ENCODE data around the gene SMAGP. TPM values are rescaled to one million over a fixed set of nuclear protein-coding genes. Genes with fewer than 3 reads are reported as not detected.
A peak's percentile ranks its signal among the peaks of the same experiment; 100 is the strongest.

SMAGP gene
- total RNA-seq, 6 experiments from 2014 or later: 30.0 to 43.5 (median 32.5) TPM

- H3K4me3 Mint-ChIP-seq: no peak overlapping the region
- DNase-seq: no peak
- no peaks in the 10 kb centered on the region for H3K9me3 Mint-ChIP-seq
- TF ChIP-seq CTCF (IDR thresholded peaks at IDR 0.05): no peak
- peak overlapping the region; percentile 4; the same call in 1 of the 2 replicates for H3K27ac Mint-ChIP-seq
- H3K4me1 Mint-ChIP-seq (ENCODE audit: low read depth): peaks cover 72% of the 10 kb centered on the region
- peaks cover 52% of the 10 kb centered on the region for H3K36me3 Mint-ChIP-seq (ENCODE audit: low read depth)
- H3K27me3 Mint-ChIP-seq (ENCODE audit: insufficient read depth): no peaks in the 10 kb centered on the region; the same call in none of the 2 replicates
Observed at GRCh38 chr12:51242876-51243275, 27.3 kb downstream of the SMAGP start.

GRCh38 chr12:51242120-51242519 is 28.1 kb downstream of the SMAGP start:
- H3K27me3 Mint-ChIP-seq (ENCODE audit: insufficient read depth): no peaks in the 10 kb centered on the region; the same call in none of the 2 replicates
- H3K4me3 Mint-ChIP-seq: no peak overlapping the region
- TF ChIP-seq CTCF (IDR thresholded peaks at IDR 0.05): no peak
- no peak for DNase-seq
- H3K36me3 Mint-ChIP-seq (ENCODE audit: low read depth): peaks cover 52% of the 10 kb centered on the region
- peaks cover 66% of the 10 kb centered on the region for H3K4me1 Mint-ChIP-seq (ENCODE audit: low read depth)
- no peaks in the 10 kb centered on the region for H3K9me3 Mint-ChIP-seq
- H3K27ac Mint-ChIP-seq: 0 out of 2 replicates have a peak overlapping the region, but pooled peaks have one; percentile 31

GRCh38 chr12:51240971-51241370 is 29.2 kb downstream of the SMAGP start:
- peak overlapping the region; percentile 85 for H3K27ac Mint-ChIP-seq
- no peaks in the 10 kb centered on the region; the same call in none of the 2 replicates for H3K27me3 Mint-ChIP-seq (ENCODE audit: insufficient read depth)
- TF ChIP-seq CTCF (IDR thresholded peaks at IDR 0.05): no peak
- H3K9me3 Mint-ChIP-seq: no peaks in the 10 kb centered on the region
- H3K4me3 Mint-ChIP-seq: peak overlapping the region; percentile 58
- H3K4me1 Mint-ChIP-seq (ENCODE audit: low read depth): peaks cover 54% of the 10 kb centered on the region
- H3K36me3 Mint-ChIP-seq (ENCODE audit: low read depth): peaks cover 46% of the 10 kb centered on the region
- DNase-seq: peak; percentile 28

GRCh38 chr12:51238510-51239334 is 31.5 kb downstream of the SMAGP start, which contains the start of gene DAZAP2:
Gene DAZAP2, plus strand, starts transcription at chr12:51238826. Its CDS starts 82 bp downstream, at chr12:51238908.
- no peaks in the 10 kb centered on the region; the same call in none of the 2 replicates for H3K27me3 Mint-ChIP-seq (ENCODE audit: insufficient read depth)
- peak within 1 kb of the TSS; percentile 99 for H3K27ac Mint-ChIP-seq
- H3K4me3 Mint-ChIP-seq: peak within 1 kb of the TSS; percentile 94
- DNase-seq: peak; percentile 91
- peaks cover 28% of the 10 kb centered on the region for H3K36me3 Mint-ChIP-seq (ENCODE audit: low read depth)
- peaks cover 36% of the 10 kb centered on the region for H3K4me1 Mint-ChIP-seq (ENCODE audit: low read depth)
- no peaks in the 10 kb centered on the region for H3K9me3 Mint-ChIP-seq
- TF ChIP-seq CTCF (IDR thresholded peaks at IDR 0.05): 0 out of 2 replicates have a peak, but pooled peaks have one; percentile 27

- Mint-ChIP-seq H3K27ac (peak overlapping the region; percentile 99), H3K27me3 (ENCODE audit: insufficient read depth) (no peaks in the 10 kb centered on the region; the same call in none of the 2 replicates), H3K4me3 (peak overlapping the region; percentile 94), H3K36me3 (ENCODE audit: low read depth) (peaks cover 26% of the 10 kb centered on the region), H3K9me3 (no peaks in the 10 kb centered on the region), H3K4me1 (ENCODE audit: low read depth) (peaks cover 36% of the 10 kb centered on the region)
- no peak for DNase-seq
- no peak for TF ChIP-seq CTCF (IDR thresholded peaks at IDR 0.05)
Observed at GRCh38 chr12:51238037-51238509, 32.1 kb downstream of the SMAGP start.

Measured in HFFc6 (cell line).